ENCODE data around the gene KIRREL3. TPM values are rescaled to one million over a fixed set of nuclear protein-coding genes. Genes with fewer than 3 reads are reported as not detected.

KIRREL3 gene
- total and polyA plus RNA-seq, 3 donors from 2014 or later: 1.0 to 1.1 (median 1.1) TPM

DNA sequence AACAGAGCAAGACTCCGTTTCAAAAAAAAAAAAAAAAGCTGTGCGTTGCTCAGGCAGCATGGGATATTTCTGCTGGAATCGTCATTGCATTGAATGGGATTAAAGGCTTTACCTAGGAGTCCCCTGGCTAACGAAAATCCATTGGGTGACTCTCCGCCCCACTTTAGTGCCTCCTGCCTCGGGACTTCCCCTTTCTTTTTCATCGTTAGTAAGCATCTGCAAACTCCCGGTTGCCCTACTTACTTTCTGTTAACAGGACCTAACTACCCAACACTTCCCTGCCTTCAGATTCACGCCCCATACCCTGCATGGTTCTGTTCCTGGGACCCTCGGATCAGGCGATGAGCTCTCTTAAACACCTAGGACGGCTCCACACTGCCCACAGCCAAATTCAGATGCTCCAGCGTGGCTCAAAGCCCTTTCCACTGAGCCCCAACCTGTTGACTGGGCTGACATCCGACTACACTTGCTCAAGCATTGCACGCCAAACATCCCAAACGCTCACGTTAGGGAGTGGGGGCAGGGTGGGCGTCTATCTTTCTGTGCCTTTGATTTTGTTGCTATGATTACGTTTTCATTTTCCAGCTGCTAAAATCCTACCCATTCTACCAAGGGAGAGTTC, 501.3 kb downstream of the KIRREL3 start:
- intact Hi-C loops (cut with DNase I; ENCODE audit: low total_unique reads): no loop called here
- Histone ChIP-seq H3K9me3 (no peaks in the 10 kb centered on the region), H3K4me3 (no peak overlapping the region), H3K27me3 (no peaks in the 10 kb centered on the region), H3K4me1 (no peaks in the 10 kb centered on the region), H3K36me3 (ENCODE audit: low read depth, missing control alignments) (no peaks in the 10 kb centered on the region), H3K27ac (no peak overlapping the region)
- WGBS, 2 donors: 80 to 83% methylated on average over 18 to 19 of the region's 19 CpGs
- TF ChIP-seq POLR2A (IDR thresholded peaks at IDR 0.05) (no peak), CTCF (IDR thresholded peaks at IDR 0.05) (no peak)
- DNase-seq: no peak

GRCh38 chr11:126498281-126498680, 502.3 kb downstream of the KIRREL3 start:
- intact Hi-C loops (cut with DNase I; ENCODE audit: low total_unique reads): no loop called here
- no peaks in the 10 kb centered on the region for H3K27me3 ChIP-seq
- 90 to 91% methylated on average over 9 of the region's 9 CpGs for WGBS, 2 donors
- no peak overlapping the region for H3K27ac ChIP-seq
- no peak for DNase-seq
- H3K36me3 ChIP-seq (ENCODE audit: low read depth, missing control alignments): no peaks in the 10 kb centered on the region
- no peak for TF ChIP-seq CTCF (IDR thresholded peaks at IDR 0.05)
- no peak for TF ChIP-seq POLR2A (IDR thresholded peaks at IDR 0.05)
- H3K4me3 ChIP-seq: no peak overlapping the region
- H3K9me3 ChIP-seq: no peaks in the 10 kb centered on the region
- H3K4me1 ChIP-seq: no peaks in the 10 kb centered on the region

- Histone ChIP-seq H3K27me3 (no peaks in the 10 kb centered on the region), H3K4me1 (no peaks in the 10 kb centered on the region), H3K4me3 (no peak overlapping the region), H3K36me3 (ENCODE audit: low read depth, missing control alignments) (no peaks in the 10 kb centered on the region), H3K9me3 (no peaks in the 10 kb centered on the region), H3K27ac (no peak overlapping the region)
- intact Hi-C loops (cut with DNase I; ENCODE audit: low total_unique reads): no loop called here
- 66 to 74% methylated on average over 4 of the region's 4 CpGs for WGBS, 2 donors
- TF ChIP-seq CTCF (IDR thresholded peaks at IDR 0.05) (no peak), POLR2A (IDR thresholded peaks at IDR 0.05) (no peak)
- no peak for DNase-seq
Measured at GRCh38 chr11:126497581-126498122, 502.9 kb downstream of the KIRREL3 start.

DNA sequence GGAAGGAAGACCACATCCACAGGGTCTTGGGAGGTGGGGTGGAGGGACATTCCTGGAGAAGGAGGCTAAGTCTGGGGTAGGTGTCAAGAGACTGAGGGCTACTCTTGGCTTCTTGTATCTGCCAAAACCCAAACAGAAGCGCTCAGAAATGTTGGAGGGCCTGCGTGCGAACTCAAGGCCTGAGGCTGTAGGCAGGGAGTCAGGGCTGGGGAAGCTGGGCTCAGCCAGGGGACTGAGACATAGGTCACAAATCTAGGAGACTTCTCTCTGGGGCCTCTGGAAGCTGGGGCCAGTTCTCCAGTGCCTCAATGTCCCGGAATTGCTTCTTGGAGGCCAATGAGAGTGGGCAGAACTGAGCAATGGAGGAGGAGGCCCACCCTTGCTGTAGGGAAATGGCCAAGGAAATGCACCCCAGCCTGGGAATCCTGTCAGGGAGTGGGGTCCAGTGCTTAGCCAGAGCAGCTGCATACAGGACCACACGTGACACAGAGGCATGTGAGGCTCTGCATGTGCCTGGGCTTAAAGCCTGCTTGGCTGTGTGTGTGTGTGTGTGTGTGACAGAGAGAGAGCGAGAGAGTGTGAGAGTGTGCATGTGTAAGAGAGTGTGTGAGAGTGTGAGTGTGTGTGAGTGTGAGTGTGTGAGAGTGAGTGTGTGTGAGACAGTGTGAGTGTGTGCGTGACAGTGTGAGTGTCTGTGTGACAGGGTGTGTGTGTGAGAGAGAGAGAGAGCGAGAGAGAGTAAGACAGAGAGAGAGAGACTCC, 503.8 kb downstream of the KIRREL3 start:
- TF ChIP-seq POLR2A (IDR thresholded peaks at IDR 0.05) (no peak), CTCF (IDR thresholded peaks at IDR 0.05) (no peak)
- Histone ChIP-seq H3K9me3 (no peaks in the 10 kb centered on the region), H3K27ac (no peak overlapping the region), H3K36me3 (ENCODE audit: low read depth, missing control alignments) (no peaks in the 10 kb centered on the region), H3K4me3 (no peak overlapping the region), H3K4me1 (no peaks in the 10 kb centered on the region), H3K27me3 (no peaks in the 10 kb centered on the region)
- peak; percentile 24 for DNase-seq
- intact Hi-C loops (cut with DNase I; ENCODE audit: low total_unique reads): no loop called here
- 89 to 91% methylated on average over 8 of the region's 8 CpGs for WGBS, 2 donors

Measured in testis (tissue), 3 donors.